Tongue (tissue), 2 donors: Measurements from ENCODE around the gene MAPK10. TPM values are rescaled to one million over a fixed set of nuclear protein-coding genes. Genes with fewer than 3 reads are reported as not detected.
A peak's percentile ranks its signal among the peaks of the same experiment; 100 is the strongest.
"Not testable (repeated sequence)": the region's sequence is repeated elsewhere in the genome, so short reads cannot be mapped to it uniquely, and the experiment has no call there.

ENCODE experiments used
- DNase-seq: peaks from one replicate; pipeline ENCODE4 v3.0.0-alpha.2; 2015
- total RNA-seq: library from RNA; depleted of rRNA; stranded (reverse); fragments of >200 nt; gene quantifications from one replicate; pipeline ENCODE4 v1.2.3, GENCODE V29; 2014

The MAPK10 gene
- total RNA-seq, 1 donor from 2014 or later: 9.4 TPM

DNA sequence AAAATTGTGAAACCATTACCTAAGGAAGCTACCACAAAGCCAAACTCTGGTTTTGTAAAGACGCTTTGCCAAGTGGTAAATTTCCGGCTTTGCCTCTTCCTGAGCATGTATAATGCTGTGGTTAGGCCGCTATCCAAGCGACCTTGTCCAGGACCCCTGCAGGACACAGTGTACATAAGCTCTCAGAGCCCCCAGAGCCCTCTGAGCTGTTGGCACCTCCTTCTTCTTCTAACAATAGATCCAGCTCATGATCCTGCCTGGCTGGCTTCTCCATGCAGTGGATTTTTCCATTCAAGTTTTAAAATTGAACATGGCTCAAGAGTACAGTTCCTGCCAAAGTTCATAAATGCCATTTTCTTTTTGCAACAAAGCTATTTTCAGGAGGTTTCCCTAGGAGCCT, 326.7 kb downstream of the MAPK10 start:
- DNase-seq: peak; percentile 79

DNA sequence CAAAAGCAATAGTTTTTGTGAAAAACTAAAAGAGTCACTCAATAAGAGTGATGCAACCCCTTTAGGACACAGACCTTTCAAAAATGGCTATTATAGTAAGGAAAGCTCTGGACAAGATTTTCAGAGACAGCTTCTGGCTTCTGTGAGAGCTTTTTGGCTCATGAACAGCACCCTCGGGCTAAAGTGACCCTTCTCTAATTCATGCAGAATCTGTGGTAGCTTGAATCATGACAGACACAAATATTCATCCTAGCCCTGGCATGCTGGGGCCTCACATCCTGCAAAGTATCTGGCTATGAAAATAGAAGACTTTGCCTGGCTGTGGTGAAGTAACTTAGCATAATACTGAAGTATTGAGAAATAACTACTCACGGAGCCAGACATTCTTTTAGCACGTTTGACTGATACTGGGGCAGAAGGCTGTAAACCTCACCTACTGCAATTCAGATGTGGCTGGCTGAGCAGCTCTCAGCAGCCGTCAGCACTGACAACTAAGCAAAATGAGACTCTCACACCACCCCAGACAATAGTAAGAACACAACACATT, 327.3 kb downstream of the MAPK10 start:
- peak; percentile 44 for DNase-seq

DNA sequence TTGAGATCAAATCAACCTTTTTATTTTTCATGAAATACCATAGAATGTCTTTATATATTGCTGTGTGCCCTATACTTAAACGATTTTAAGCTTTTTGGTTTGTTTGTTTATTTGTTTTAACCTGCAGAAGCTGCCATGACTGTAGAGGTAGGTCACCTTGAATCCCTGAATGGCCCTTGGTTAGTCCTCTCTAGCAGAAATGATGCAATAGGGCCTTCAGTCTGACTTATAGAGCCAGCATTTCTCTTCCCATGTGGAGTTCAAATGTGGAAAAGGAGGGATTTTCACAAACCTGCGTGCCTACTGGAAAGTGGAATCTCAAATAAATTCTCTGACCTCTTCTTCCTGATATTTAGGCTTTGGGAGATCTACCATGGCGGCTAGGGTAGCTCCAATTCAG, 327.9 kb downstream of the MAPK10 start:
- DNase-seq: no peak

DNA sequence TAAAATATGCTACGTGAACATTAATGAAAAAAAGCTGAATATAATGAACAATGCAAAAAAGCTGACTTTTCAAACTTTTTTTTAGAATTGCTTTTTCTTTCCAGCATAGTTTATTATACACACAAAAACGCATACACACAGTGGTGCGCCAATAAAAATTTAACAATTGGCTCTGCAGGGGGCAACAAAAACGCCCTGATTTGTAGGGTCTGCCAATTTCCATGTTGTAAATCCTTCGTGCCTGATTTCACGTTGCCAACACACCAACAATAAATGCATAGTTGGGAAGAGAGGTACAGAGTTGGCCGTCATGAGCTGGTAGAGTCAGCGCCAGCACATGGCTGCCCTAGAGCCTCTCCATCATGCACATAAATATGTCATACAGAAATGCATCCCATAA, 333.1 kb downstream of the MAPK10 start:
- no peak for DNase-seq

DNA sequence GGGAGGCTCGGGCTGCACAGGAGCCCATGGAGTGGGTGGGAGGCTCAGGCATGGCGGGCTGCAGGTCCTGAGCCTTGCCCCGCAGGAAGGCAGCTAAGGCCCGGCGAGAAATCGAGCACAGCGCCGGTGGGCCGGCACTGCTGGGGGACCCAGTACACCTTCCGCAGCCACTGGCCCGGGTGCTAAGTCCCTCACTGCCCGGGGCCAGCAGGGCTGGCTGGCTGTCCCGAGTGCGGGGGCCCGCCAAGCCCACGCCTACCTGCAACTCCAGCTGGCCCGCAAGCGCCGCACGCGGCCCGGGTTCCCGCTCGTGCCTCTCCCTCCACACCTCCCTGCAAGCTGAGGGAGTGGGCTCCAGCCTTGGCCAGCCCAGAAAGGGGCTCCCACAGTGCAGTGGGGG, 338.2 kb downstream of the MAPK10 start:
- DNase-seq: not testable (repeated sequence)

DNA sequence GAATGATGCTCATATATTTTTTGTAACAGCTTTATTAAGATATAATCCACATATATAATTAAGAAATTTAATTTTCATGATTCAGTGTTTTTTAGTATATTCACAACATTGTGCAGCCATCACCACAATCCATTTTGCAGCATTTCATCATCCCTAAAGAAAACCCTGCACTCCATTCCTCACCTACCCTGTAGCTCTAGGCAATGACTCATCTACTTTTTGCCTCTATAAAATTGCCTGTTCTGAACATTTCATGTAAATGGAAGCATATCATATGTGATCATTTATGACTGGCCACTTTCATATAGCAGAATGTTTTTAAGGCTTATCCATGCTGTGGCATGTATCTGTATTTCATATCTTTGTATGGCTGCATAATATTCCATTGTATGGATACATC, 339.9 kb downstream of the MAPK10 start:
- DNase-seq: no peak

DNA sequence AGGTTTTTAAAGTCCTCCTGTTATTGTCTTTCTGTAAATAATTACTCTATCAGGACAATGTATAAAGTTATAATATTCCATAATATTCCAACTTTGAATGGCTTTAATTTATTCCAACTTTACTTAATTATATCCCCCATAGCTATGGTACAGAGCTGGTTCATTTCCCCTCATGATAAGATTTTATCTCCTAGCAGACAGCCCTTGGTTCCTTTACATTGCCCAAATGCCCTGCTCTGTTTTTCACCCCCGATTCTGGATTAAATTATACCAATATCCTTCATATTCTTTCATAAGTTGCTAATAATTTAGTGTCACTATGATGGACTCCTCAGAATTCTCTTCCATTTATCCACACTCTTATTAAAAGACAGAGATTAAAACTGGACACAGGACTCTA, 340.5 kb downstream of the MAPK10 start:
- no peak for DNase-seq

DNA sequence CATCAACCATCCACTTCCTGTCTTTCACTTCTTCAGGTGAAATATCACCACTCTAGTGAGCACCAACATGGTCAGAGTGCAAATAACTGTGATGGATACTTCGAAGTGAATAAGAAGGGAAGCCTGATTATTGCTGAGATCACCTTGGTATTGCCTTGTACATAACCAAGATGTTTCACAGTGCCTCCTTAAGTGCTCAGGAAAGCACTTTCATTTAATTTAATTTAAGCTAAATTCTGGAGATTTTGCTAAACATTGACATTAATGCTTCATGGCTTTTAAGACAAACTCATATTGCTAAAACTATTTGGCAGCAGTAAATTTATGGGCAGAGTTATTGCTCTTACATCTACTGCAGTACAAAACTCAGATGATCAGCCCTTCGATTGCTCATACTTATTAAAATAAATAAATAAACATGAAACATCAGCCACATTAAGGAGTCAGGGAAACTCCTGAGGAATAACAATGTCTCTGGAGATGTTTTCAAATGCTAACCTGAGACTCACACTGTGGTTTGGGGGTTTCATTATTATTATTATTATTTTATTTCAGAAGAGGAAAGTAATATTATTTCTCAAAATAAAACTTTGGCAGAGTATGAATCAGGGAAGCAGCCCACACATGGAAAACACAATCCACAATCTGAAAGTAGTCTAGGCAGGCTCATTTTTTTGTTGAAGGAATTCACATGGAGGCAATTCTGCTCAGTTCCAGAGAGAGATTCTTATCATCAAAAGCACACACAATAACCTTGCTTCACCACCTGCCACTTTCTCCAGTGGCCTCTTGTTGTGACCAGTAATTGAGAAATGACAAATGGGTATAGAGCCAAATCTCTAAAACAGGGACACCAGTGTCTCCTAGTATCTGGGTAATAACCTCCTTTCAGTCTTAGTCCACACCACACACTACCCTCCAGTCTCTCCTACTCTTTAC, 344.2 kb downstream of the MAPK10 start:
- DNase-seq: no peak

DNA sequence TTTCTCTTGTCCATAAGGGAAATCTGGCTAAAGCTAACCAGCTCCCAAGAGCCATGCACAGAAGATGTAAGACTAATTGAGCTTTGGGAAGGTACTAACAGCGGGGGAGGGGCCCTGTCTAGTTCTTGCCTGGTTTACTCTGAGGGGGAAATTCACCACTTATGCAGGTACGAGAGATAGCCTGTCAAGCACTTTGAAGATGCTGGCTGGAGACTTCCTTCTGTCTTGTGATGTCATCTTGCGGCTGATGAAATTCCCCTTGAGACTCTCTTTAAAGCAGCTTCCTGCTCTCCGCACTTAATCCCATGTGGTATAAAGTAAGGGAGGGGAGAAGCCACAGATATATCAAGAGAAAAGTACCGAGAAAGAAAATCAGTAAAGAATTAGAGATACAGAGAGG, 345.3 kb downstream of the MAPK10 start:
- DNase-seq: no peak

DNA sequence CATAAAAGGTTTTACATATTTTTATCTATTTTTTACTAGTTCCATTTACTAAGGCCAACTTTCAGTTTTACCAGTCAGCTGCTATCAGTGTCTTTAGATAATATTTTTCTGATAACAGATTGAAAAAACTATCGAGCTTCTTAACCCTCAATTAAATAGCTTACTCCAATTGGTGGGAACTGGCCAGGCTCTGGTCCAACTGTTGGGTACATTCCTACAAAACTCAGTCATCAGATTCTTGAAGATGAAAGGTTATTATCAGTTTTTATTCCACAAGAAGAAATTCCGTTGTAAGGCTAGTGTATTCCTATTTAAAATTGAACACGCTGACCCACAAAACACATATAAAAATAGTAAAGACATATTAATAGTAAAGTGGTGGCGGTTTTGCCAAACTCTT, 346.2 kb downstream of the MAPK10 start:
- no peak for DNase-seq

DNA sequence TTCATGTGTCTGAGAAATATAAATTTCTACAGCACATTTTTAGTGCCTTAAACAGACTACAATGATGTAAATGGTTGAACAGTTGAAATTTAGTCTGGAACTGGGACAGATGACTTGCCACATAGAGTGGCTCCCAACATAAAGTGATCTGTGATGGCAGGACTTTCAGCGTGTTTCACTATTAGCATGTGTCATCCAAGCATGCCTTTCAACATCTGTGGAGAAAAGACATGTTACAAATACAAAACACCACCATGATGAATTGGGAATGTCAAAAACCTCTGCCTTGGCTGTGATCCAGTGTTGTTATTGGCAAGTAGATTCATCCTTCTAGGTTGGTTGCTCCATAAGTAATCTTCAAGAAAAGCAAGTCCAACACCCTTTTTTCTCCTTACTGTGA, 348.7 kb downstream of the MAPK10 start:
- DNase-seq: peak; percentile 52

DNA sequence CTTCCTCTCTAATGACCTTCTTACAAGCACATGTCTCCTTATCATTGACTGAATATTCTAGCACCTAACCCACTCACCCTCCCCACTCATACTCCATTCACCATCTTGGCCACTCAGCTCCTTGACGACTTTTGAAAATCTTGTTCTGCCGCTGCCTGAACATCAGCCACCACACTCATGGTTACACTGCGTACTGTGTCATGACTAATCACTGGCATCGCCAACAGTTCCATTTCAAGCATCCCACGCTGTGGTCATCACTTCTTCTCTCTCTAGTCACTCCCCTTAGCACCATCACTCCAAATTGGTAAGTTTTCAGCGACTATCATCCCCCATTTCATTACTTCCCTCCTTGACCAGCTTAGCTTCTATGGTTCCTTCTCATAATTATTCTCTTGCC, 352.8 kb downstream of the MAPK10 start:
- DNase-seq: no peak

DNA sequence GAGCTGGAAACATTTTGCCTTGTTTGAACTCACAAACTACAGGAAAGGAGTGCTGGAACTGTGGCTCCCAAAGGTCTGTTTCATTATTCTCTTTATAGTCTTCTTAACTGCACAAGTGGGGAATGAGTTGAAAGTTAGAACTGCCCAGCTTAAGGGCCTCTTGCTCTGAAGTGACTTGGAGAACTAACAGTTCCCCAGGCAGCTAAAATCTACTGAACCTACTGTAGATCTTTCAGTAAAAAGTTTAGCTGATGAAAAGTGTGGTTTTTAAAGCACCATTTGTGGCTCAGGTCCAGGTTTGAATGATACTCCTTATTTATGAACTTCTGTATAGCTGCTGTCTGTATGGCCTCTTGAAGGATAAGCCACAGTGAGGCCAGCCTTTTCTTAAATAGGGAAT, 353.8 kb downstream of the MAPK10 start:
- DNase-seq: no peak

DNA sequence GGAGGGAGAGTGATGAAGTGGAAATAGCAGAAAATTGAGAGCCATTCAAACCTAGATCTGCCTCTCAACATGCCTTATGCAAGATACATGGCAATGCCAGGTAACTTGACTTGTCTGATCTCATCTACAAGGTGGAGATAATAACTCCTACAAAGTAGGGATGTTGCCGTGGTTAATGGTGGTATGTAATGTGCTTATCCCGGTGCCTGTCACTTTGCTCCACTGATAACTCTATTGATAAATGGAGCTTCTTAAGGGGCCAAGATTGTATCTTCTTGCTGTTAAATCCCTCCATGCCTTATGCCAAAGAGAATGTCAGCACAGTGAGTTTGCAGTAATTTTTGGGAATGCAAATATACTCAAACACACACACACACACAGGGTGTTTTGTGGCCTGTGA, 355.8 kb downstream of the MAPK10 start:
- DNase-seq: no peak

DNA sequence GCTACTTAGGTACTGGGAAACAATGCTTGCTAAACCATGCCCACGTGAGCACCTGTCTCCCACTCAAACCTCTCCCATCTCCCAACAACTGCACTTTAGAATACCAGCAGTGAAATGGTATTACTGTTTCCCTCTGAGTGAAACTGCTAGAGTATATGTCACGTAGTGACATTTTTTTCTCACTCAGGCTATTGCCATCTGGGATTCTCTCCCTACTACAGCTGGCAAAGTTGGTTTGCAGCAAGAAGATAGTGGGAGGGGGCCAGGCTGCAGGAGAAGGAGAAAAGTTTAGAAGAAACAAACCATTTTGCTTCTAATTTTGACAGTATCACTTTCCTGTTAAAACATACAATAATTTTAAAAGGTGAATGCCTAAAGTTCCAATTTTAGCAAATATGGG, 358.3 kb downstream of the MAPK10 start:
- DNase-seq: no peak

DNA sequence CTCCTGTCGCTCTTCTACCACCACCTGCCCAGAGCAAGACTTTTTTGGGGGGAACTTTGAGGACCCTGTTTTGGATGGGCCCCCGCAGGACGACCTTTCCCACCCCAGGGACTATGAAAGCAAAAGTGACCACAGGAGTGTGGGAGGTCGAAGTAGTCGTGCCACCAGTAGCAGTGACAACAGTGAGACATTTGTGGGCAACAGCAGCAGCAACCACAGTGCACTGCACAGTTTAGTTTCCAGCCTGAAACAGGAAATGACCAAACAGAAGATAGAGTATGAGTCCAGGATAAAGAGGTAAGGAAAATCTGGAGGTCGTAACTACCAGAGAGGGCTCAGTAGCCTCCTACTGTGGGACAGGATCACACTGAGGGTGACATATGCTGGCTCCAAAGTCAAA, 364.5 kb downstream of the MAPK10 start:
- DNase-seq: no peak

DNA sequence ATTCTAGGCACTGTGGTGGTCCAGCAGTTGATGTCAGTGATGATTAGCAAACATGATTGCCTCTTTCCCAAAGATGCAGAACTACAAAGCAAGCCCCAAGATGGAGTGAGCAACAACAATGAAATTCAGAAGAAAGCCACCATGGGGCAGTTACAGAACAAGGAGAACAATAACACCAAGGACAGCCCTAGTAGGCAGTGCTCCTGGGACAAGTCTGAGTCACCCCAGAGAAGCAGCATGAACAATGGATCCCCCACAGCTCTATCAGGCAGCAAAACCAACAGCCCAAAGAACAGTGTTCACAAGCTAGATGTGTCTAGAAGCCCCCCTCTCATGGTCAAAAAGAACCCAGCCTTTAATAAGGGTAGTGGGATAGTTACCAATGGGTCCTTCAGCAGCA, 365.3 kb downstream of the MAPK10 start:
- DNase-seq: no peak

DNA sequence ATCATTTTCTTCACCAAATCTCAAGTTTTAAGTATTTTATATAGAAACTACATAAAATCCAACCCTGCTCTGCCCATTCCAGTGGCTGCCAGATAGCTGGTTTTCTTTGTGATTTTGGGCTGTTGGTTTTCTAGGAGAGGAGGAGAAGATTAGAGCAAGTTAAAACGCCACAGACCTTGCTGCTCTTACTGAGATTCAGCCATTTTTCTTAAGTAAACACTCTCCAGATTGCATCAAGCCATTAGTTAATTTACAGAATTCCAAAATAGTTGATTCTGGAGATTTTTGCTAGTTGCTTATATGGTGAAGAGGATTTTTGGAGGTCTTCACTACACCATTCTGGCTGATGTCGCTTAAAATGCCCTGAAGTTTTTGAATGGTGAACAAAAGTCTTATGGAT, 366.2 kb downstream of the MAPK10 start:
- no peak for DNase-seq

DNA sequence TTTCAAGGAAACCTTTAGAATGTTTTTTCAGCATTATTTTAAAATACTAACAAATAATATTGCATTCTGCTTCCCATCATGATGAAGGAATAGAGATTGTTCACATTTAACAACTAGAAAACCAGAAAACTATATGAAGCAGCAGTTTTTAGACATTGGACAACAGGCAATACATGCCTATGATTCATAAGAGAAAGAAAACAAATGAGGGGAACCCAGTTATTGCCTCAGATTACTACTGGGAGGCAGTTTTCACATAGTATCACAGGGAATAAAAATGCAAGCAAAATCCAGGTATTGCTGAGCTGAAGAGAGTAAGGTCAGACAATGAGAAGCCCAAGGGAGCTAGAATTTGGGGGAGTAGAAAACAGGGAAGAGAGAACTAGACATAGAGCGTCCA, 373.6 kb downstream of the MAPK10 start:
- no peak for DNase-seq

DNA sequence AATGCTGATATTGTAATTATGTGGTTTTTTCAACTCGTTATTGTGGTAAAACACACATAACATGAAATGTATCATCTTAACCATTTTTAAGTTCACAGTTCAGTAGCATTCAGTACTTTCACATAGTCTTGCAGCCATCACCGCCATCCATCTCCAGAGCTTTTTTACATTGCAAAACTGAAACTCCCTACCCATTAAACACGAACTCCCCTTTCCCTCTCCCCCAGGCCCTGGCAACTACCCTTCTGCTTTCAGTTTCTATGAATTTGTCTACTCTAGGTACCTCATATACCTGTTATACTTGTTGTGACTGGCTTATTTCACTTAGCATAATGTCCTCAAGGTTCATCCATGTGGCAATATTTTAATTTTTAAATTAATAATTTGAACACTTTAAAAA, 380.6 kb downstream of the MAPK10 start:
- DNase-seq: no peak

DNA sequence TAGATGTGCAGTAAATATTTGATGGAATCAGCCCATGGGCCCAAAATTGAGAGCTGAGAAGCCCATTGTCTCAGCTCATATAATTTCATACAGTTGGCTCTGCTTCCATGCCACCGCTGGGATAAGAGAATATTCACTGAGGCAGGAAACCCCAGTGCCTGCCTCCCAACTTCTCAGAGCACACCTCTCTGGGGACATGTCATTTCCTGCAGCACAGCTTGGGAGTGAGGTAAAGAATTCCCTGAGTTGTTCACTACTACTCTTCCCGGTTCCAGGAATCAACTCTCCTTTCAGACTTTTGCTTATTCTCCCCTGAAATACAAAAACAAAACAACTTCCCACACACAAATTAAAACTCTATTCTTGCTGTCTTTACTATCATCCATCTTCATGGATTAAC, 389.3 kb downstream of the MAPK10 start:
- DNase-seq: no peak

DNA sequence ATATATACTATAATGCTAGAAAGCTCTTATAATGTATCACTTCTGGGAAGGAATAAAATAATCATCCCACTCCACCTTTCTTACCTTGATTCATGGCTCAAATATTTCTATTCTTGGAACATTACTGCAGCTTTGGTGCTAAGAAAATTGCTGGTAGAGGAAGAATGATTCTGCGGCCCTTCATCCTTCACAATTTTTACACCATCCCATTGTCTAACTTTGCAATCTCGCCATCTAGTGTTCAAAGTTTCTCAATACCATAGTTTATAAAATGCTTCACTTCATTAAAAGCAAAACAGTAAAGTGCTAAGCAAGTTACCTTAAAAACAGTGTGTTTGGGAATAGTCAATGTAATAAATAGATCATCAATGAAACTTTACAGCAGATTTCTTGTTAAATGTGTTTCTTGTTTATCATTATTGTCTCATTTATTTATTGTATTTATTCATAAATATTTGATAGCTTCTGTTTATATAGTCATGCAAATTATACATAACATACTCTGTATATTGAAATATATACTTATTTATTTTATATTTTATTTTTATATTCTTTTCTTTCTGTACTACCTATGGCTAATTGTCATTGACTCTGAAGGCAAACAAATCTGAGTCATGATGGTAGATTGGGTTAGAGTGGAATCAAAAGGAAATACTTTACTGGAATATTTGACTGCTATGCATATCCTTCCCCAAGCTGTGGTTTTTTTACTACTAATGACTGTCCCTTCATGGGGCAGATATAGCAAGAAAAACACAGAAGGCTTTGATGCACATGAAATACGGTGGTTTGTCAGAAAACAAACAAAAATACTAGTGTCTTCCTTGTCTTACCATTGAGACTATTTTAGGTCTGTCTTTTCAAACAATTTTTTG, 390.7 kb downstream of the MAPK10 start:
- peak; percentile 87 for DNase-seq

DNA sequence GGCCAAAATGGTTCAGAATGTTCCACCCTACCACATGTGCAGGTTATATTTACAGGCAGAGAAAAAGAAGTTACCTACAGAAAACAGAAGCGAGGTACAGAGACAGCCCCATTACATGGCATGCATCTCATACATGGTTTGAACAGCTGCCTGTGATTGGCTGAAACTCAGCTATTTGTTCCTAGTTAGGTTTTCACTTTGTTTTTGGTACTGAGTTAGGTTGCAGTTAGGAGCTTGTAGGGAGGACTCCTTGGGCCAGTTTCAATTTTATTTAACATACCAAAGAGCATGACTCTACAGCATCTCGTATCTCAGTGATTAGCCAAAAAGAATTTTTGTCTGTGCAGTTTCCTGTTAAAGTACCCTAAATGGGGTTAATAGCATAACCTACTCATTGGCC, 392.0 kb downstream of the MAPK10 start:
- no peak for DNase-seq
